ENCODE measurements around the gene FBXL3. TPM values are rescaled to one million over a fixed set of nuclear protein-coding genes. Genes with fewer than 3 reads are reported as not detected.
"Not testable (repeated sequence)": the region's sequence is repeated elsewhere in the genome, so short reads cannot be mapped to it uniquely, and the experiment has no call there.

FBXL3 gene
- polyA plus RNA-seq, 4 donors = 20.6 to 43.1 (median 30.7) TPM

- Histone ChIP-seq H3K36me3 (ENCODE audit: control insufficient read depth in 3 of 3, insufficient read depth in 2 of 3, low read depth in 1 of 3, low read length in 3 of 3) (no peaks in the 10 kb centered on the region), H3K27me3 (ENCODE audit: control insufficient read depth in 3 of 3, insufficient read depth in 3 of 3, low read length in 3 of 3) (peaks cover 0 to 2% (median 0%) of the 10 kb centered on the region in 3 donors), H3K4me1 (ENCODE audit: control insufficient read depth in 3 of 3, insufficient read depth in 2 of 3, low read depth in 1 of 3, low read length in 2 of 3) (peaks cover 0 to 6% (median 0%) of the 10 kb centered on the region in 3 donors), H3K4me3 (ENCODE audit: low read depth in 1 of 3, low read length in 3 of 3) (no peak overlapping the region), H3K9me3 (ENCODE audit: control insufficient read depth in 2 of 2, insufficient read depth in 1 of 2, low read depth in 1 of 2, low read length in 1 of 2) (peaks cover 0 to 5% of the 10 kb centered on the region in 2 donors), H3K27ac (ENCODE audit: low read depth in 1 of 3, low read length in 2 of 3) (no peak overlapping the region)
- WGBS, 3 donors = 58 to 69% (median 60%) methylated on average over 6 of the region's 6 CpGs
- peak in 1 of 2 donors; percentile 25 for DNase-seq
- no peak for FAIRE-seq
These were observed 61.1 kb downstream of the FBXL3 start for GRCh38 chr13:76965759-76966421.

GRCh38 chr13:76959734-76960133 is 67.2 kb downstream of the FBXL3 start:
- H3K27me3 ChIP-seq (ENCODE audit: control insufficient read depth in 3 of 3, insufficient read depth in 3 of 3, low read length in 3 of 3); FAIRE-seq; DNase-seq; H3K36me3 ChIP-seq (ENCODE audit: control insufficient read depth in 3 of 3, insufficient read depth in 2 of 3, low read depth in 1 of 3, low read length in 3 of 3); H3K4me1 ChIP-seq (ENCODE audit: control insufficient read depth in 3 of 3, insufficient read depth in 2 of 3, low read depth in 1 of 3, low read length in 2 of 3); H3K4me3 ChIP-seq (ENCODE audit: low read depth in 1 of 3, low read length in 3 of 3); H3K27ac ChIP-seq (ENCODE audit: low read depth in 1 of 3, low read length in 2 of 3): not testable (repeated sequence)
- peaks cover 0 to 28% of the 10 kb centered on the region in 2 donors for H3K9me3 ChIP-seq (ENCODE audit: control insufficient read depth in 2 of 2, insufficient read depth in 1 of 2, low read depth in 1 of 2, low read length in 1 of 2)

GRCh38 chr13:76958841-76959432 is 68.0 kb downstream of the FBXL3 start:
- no peak for FAIRE-seq
- WGBS, 3 donors = 61 to 71% (median 66%) methylated on average over 4 of the region's 4 CpGs
- H3K9me3 ChIP-seq (ENCODE audit: control insufficient read depth in 2 of 2, insufficient read depth in 1 of 2, low read depth in 1 of 2, low read length in 1 of 2) = peaks cover 0 to 28% of the 10 kb centered on the region in 2 donors
- DNase-seq = no peak
- no peak overlapping the region for H3K27ac ChIP-seq (ENCODE audit: low read depth in 1 of 3, low read length in 2 of 3)
- H3K27me3 ChIP-seq (ENCODE audit: control insufficient read depth in 3 of 3, insufficient read depth in 3 of 3, low read length in 3 of 3) = no peaks in the 10 kb centered on the region
- no peaks in the 10 kb centered on the region for H3K36me3 ChIP-seq (ENCODE audit: control insufficient read depth in 3 of 3, insufficient read depth in 2 of 3, low read depth in 1 of 3, low read length in 3 of 3)
- no peak overlapping the region for H3K4me3 ChIP-seq (ENCODE audit: low read depth in 1 of 3, low read length in 3 of 3)
- H3K4me1 ChIP-seq (ENCODE audit: control insufficient read depth in 3 of 3, insufficient read depth in 2 of 3, low read depth in 1 of 3, low read length in 2 of 3) = no peaks in the 10 kb centered on the region

DNA sequence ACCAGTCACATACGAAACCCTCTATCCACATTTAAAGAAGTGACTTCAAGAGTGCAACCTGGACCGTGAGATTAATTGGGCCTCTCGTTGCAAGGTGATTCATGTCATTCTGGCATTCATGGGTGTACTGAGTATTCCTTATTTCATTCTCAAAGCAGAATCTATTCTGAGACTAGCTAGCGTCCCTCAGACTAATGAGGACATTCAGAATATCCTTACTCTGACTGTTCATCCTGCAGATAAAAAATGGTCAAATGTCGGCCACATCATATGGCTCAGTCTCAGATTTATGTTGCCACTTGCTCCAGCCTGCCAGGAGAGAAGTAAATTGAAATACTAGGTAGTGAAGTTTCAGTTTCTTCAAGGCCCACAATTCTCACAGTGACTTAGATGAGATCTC is 71.3 kb downstream of the FBXL3 start:
- H3K4me1 ChIP-seq (ENCODE audit: control insufficient read depth in 3 of 3, insufficient read depth in 2 of 3, low read depth in 1 of 3, low read length in 2 of 3) = no peaks in the 10 kb centered on the region
- H3K4me3 ChIP-seq (ENCODE audit: low read depth in 1 of 3, low read length in 3 of 3) = no peak overlapping the region
- 82 to 89% (median 84%) methylated on average over 5 of the region's 5 CpGs for WGBS, 3 donors
- no peaks in the 10 kb centered on the region for H3K36me3 ChIP-seq (ENCODE audit: control insufficient read depth in 3 of 3, insufficient read depth in 2 of 3, low read depth in 1 of 3, low read length in 3 of 3)
- H3K27ac ChIP-seq (ENCODE audit: low read depth in 1 of 3, low read length in 2 of 3) = no peak overlapping the region
- DNase-seq (no peak), FAIRE-seq (no peak)
- H3K9me3 ChIP-seq (ENCODE audit: control insufficient read depth in 2 of 2, insufficient read depth in 1 of 2, low read depth in 1 of 2, low read length in 1 of 2) = peaks cover 0 to 20% of the 10 kb centered on the region in 2 donors
- no peaks in the 10 kb centered on the region for H3K27me3 ChIP-seq (ENCODE audit: control insufficient read depth in 3 of 3, insufficient read depth in 3 of 3, low read length in 3 of 3)

Other genes with a start within 250 kb of the FBXL3 start
- gene KCTD12, start 140.8 kb downstream of the FBXL3 start, polyA plus RNA-seq = 10 to 100 TPM in 2 of 4 donors, 1 to 10 TPM in 2; 2.5 to 42.9 (median 24.2) TPM
- not detected for gene ACOD1, start 78.6 kb downstream of the FBXL3 start, polyA plus RNA-seq
- 10 to 100 TPM in 2 of 4 donors, 1 to 10 TPM in 2; 4.0 to 39.8 (median 11.6) TPM for gene CLN5, start 35.1 kb downstream of the FBXL3 start, polyA plus RNA-seq